HG02870 (cell line): ENCODE results near the gene HLCS.

Experiments
- ATAC-seq: cut with Tn5 transposase; IDR thresholded peaks from one replicate; pipeline ENCODE4 v1.9.1; 2021; ENCODE audit warnings: mild to moderate bottlenecking, moderate library complexity; ENCODE audit not compliant: unreplicated experiment

Gene HLCS

DNA sequence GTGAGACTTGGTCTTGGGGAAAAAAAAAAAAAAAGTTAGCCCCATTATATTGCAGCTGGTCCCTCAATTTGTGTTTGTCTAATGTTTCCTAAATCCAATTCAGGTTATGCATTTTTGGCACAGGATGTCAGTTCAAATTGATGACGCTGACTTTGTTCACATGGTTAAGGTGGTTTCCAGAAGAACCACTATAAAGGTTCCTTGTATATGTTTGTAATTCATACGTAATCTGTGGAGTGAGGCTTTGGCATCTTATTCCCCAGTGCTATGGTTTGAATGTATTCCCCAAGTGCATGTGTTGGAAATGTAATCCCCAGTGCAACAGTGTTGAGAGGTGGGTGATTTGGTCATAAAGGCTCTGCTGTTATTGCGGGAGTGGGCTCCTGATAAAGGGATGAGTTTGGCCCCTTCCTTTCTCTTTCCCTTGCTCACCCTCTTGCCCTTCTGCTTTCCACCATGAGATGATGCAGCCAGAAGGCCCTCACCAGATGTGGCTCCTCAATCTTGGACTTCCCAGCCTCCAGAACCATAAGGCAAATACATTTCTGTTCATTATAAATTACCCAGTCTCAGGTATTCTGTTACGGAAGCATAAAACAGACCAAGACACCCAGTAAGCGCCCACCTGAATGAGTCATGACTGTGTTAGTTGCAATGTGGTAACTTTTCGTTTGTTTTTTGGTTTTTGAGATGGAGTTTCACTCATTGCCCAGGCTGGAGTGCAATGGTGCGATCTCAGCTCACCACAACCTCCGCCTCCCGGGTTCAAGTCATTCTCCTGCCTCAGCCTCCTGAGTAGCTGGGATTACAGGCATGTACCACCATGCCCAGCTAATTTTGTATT lies 19.5 kb upstream of the HLCS start:
- no peak for ATAC-seq

DNA sequence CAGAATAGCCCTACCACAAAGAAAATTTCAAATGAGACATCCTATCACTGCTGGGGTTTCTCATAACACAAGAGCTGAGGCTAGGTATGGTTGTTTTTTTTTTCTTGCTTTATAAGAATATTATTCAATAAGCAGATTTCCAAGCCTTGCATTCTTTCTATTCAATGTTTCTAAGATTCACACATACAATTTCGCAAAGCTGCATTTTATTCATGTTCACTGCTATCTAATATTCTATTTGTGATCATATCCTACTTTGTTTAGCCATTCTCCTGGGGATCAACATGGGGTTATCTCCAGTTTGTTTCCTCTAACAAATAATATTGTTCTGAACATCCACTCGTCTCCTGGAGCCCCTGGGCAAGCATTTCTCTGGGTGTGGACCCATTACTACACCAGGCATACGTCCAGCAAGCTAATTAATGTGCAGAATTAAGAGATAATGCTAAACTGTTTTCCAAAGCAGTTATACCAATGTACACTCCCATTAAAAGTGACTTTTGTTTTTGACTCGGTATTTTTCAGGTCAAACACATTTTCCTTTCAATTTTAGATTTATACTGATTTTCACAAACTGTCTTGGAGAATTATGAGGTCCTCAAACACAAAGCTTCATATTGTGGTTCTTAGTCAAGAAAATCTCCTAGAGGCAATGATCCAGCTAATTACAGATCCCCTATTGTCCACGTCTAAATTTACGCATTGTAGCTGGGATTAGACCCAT lies 15.7 kb upstream of the HLCS start:
- no peak for ATAC-seq

- no peak for ATAC-seq
Observed at GRCh38 chr21:36981049-36981391, 14.6 kb upstream of the HLCS start.

DNA sequence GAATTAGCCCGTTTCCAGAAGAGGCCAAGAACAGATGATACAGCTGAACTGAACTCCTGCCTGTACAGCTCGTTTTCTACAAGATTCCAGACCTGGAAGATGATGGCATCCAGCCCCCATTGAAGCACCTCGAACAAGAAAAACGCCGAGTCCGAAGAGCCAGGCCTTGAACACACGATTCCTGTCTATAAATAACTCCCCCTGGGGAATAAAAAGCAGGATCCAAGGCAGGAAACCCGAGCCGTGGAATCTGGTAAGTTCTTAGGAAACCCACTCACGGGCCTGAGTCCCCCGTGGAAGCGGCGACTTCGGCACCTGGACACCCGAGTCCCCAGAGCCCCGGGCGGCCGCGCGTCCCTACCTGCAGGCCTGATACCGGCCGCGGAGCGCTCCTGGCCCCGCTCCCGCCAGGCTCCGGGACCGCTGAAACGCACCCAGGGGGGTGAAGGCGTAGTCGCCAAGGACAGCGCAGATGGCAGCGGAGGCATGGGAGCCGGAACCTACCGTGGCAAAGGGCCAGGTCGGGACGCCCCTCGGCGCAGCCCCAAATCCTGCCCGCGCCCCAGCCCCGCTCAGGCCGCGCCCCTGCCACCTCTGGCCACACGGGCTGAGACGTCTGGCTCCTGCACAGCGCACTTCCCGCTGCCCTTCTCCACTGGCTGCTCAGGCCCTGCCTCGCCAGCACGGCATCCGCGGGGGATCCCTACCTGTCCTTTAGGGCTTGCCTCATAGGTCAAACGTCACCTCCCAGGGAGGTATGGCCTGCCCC lies 14.0 kb upstream of the HLCS start:
- ATAC-seq, result no peak

DNA sequence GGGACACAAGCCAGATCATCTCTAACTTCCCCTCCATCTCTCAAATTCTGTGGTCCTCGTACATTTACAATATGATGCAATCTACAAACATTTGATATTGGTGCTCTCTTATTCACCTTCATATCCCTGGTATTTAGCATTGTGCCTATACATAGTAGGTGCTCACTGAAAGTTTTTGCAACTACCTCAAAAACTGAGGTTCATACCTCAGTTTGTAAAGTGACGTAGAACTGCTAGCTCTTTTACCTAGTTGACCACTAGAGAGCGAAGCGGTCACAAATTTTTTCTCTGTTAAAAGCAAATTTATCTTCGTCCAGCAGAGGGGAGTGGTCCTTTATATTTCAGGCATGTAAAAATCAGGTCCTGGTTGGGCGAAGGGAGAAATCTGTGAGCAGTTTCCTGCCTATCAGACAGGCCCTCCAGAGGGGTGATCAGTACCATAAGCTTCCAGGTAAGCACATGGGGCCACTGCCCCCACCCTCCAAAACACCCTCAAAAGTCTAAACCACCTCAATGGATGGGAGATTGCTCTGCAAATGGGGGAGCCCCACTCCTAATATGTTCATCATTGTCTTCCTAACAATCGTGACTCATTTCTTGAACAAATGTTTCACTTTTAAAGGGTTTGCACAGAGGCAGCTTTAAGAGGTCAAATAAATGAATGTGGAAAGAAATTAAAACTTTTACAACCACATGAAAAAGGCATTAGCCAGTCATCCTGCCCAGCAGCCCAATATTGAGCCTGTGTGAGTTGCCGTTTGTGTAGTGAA lies 10.6 kb upstream of the HLCS start:
- peak; percentile 60 for ATAC-seq

DNA sequence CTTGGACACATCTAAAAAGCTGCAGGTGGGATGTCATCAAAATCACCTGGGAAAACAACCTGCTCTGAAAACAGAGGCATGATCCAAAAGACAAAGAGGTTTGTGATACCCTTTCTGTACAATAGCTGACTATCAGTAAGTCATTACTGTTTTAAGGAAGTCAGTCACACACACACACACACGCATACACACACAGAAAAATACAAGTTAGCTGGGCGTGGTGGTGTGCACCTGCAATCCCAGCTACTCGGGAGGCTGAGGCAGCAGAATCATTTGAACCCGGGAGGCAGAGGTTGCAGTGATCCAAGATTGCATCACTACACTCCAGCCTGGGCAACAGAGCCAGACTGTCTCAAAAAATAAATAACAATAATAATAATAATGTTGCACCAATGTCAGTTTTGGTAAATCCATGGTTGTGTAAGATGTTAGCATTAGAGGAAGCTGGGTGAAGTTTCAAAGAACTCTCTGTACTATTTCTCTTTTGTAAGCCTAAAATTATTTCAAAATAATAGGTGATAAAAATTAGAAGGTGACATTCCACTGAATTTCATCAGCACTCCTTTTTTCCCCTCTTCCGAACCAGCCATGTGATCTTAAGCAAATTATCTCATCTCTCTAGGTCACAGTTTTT lies 9.9 kb upstream of the HLCS start:
- ATAC-seq, result no peak

GRCh38 chr21:36974851-36975192 lies 8.4 kb upstream of the HLCS start:
- no peak for ATAC-seq

DNA sequence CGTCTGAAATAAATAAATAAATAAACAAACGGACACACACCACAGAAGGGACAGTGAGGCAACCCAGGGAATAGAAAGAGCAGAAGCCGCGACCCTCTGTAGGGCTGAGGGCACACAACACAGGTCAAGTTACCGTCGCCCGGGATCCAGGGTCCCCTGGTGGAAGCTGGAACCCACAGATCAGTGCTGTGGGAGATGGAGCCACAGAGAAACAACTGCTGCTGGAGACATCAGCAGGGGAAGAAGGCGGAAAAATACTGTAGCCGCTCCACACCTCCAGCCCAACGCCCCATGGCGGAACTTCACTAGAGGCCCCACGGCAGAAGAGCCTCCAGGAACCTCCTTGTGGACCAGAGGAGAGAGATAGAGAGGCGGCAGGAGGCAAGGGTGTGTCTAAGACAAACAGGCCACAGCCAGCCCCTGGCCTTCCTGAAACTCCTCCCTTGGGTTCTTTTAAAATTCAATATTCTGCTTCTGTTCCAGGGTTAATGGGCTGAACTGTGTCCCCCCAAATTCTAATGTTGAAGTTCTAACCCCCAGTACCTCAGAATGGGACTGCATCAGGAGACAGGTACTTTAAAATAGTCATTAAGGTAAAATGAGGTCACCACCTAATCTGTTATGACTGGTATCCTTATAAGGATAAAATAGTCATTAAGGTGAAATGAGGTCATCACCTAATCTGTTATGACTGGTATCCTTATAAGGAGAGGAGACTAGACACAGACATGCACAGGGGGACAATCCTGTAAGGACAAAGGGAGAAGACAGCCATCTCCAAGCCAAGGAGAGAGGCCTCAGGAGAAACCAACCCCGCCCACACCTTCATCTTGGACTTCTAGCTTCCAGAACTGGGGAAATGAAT lies 7.7 kb upstream of the HLCS start:
- ATAC-seq, result no peak

DNA sequence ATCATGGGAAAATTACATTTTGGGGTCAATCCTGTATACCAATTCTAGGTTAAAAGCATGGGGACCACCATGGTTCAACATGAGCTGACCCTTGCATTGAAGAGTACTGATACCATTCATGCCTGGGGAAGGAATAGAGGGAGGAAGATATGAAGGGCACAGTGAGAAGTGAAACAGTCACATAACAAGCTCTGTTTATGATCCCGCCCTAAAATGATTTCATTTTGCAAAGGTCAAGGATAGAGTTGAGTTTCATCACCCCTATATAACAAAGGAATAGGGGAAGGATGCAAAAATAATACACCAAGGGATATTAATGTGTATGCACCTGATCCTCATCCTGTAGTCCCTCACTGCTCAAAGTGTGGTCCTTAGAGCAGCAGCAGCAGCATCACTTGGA lies 2.5 kb upstream of the HLCS start:
- no peak for ATAC-seq

DNA sequence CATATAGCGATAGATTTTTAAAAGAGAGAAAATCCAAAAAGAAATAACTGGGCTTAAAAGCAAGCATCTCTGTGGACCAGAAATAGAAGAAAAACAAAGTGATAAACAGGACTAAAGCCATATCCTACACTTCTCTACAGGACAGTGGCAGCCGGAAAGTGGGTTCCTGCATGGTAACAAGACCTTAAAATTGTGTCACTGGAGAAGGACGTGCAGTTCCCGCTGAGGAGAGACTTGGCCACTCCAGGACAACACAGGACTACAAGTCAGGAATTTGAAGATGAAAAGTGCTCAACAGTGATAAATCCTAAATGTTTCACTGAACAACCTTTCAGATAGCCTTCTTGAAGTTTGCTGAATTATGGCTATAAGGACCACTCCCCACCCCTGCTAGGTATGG lies 1.9 kb upstream of the HLCS start:
- ATAC-seq, result no peak

DNA sequence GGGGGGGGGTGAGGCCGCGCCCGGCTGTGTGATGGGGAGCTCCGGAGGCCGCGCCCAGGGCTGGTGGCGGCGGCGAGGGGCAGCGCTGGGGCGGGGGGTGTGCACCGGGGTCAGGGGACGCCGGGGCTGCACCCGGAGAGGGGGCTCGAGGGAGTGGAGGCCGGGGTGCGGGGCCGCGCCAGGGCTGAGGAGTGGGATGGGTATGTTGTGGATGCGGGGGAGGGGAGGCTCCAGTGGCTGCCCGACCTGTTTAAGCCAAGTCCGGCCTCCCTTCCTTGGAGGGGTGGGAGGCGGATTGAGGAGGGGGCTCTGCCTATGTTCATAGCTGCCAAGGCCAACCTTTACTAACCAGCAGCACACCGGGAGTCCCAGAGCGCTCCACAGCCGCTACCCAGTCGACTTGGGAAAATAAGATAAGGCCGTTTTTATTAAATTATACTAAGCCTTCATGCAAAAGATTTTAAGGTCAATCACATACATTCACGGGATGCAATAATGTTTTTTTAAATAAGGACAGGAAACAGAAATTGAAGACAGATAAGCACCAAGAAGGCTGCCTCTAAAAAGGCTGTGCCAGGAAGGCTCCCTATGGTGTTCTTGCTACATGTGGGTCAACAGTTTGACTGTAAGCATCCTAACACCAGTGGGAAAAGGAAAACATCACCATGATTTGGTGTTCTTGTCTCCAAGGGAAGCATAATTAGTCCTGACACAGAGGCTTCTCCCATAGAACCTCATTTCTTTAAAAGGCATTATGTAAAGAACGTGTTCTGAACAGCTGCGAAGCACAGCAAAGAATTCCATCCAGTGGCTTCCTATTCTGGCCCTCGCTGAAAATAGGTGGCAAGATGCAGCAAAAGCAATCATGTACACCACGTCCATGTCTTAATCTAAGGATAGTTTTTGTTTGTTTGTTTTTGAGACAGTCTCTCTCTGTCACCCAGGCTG lies 626 bp upstream of the HLCS start:
- peak; percentile 23 for ATAC-seq

- ATAC-seq, result no peak
Observed at GRCh38 chr21:36965720-36966065, 776 bp downstream of the HLCS start.

- no peak for ATAC-seq
Observed at GRCh38 chr21:36964827-36965719, 1.4 kb downstream of the HLCS start.

DNA sequence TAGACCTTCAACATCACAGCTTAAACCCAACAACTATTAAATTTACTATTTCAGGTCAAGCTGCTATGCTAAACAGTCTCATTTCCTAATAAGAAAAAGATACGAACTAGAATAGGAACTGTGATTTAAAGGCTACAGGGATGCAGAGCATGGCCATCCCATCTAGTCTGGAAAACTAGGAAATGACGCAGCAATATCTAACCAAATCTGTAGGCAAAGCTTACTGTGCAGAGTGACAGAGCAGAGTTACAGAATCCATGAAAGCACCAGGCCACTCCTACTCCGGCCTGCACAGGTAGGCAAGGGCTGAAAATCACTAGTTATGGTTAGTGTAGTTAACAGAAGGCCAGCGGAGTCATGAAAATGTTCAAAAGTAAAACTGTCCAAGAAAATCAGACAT lies 2.1 kb downstream of the HLCS start:
- no peak for ATAC-seq

- no peak for ATAC-seq
Observed at GRCh38 chr21:36962098-36962780, 4.2 kb downstream of the HLCS start.

DNA sequence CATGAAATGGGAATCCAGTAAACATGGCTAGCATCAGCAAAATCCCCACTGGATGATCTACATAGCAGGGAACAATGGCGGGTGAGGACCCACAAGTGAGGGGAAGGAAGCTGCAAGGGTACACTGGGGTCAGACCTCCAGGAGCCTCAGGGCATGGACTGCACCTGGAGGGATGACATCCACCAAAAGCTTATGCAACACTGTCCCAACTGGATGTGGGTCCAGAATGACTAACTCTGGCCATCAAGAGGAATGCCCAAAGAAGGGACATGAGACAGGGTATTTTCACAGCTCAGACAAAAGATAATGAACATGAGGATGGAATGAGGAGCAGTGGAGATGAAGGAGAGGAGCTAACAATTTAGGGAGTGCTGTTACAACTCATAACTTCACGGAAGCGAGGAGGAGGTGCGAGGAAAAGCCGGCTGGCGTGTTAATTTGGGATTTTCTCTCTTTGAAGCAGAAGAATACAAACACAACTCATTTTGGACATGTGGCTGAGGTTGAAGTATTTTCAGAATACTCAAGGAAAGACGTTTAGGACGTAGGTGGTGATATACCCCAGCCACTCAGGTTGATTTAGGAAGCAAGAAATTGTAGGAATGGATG lies 5.7 kb downstream of the HLCS start:
- ATAC-seq, result no peak
